Mucosa of descending colon (tissue), 3 donors: ENCODE results near the gene FTCD. TPM values are rescaled to one million over a fixed set of nuclear protein-coding genes. Genes with fewer than 3 reads are reported as not detected.

Experiments
- ATAC-seq: fragments of 200-7000 bp; cut with Tn5 transposase; one replicate; pipeline ENCODE4 v1.9.1; 2020; ENCODE audit warnings: mild to moderate bottlenecking, moderate library complexity
- DNase-seq, 3 donors: peaks; one replicate each; pipeline ENCODE4 v3.0.0-alpha.2; 2020
- H3K36me3 ChIP-seq: fragments of 200-600 bp; one replicate; pipeline ENCODE4 v1.8.0; 2021; ENCODE audit warnings: low read depth, mild to moderate bottlenecking
- H3K4me1 ChIP-seq: fragments of 200-600 bp; one replicate; pipeline ENCODE4 v1.8.0; 2021; ENCODE audit warnings: low read depth, mild to moderate bottlenecking
- H3K4me3 ChIP-seq: fragments of 200-600 bp; one replicate; pipeline ENCODE4 v1.8.0; 2021; ENCODE audit warnings: mild to moderate bottlenecking
- H3K9me3 ChIP-seq: fragments of 200-600 bp; one replicate; pipeline ENCODE4 v1.8.0; 2021; ENCODE audit warnings: mild to moderate bottlenecking
- intact Hi-C, 2 donors: fragments of 100-400 bp; cut with DNase I in 1 of 2; cut with micrococcal nuclease in 1 of 2; formaldehyde crosslinking; loops; one replicate each; pipeline versions ENCODE4 v1.11.0 to v1.11.1; 2022; cut with DNase I, micrococcal nuclease
- total RNA-seq, 3 donors: library from RNA; stranded (reverse); fragmentation: NEBNext Ultra II Directional in 2 of 3; extraction: Animal tissue kit (Norgen Biotek cat#: 25700) in 2 of 3; gene quantifications; one replicate each; pipeline versions ENCODE4 v1.2.1 to v1.2.4, GENCODE V29; 2021 to 2023
- TF ChIP-seq, protein P1 (sequence below): fragments of 200-600 bp; IDR thresholded peaks from one replicate; pipeline ENCODE4 v1.8.0; 2022; ENCODE audit warnings: antibody characterized with exemption, mild to moderate bottlenecking
- donor health status: DM: no; HTN: no; CAD: no; lungs with moderate emphysema.
- donor health status: DM: no; HTN: no; CAD: no.
- donor health status: DM: no; HTN: yes; CAD: no.

Gene FTCD
- total RNA-seq, 3 donors from 2014 or later: 0.36 to 2.1 TPM; not detected in 1

GRCh38 chr21:46095814-46096595 lies 59.4 kb downstream of the FTCD start:
- DNase-seq: peak in 2 of 3 donors; percentile 16 to 27
- intact Hi-C loops: no loop called here

GRCh38 chr21:46095083-46095719 lies 60.2 kb downstream of the FTCD start:
- DNase-seq (peak in 2 of 3 donors; percentile 14 to 18), ATAC-seq (no peak)
- Histone ChIP-seq H3K4me1 (no peaks in the 10 kb centered on the region), H3K4me3 (no peak overlapping the region), H3K9me3 (no peaks in the 10 kb centered on the region), H3K36me3 (no peaks in the 10 kb centered on the region)
- intact Hi-C loops: no loop called here
- TF ChIP-seq, protein P1, sequence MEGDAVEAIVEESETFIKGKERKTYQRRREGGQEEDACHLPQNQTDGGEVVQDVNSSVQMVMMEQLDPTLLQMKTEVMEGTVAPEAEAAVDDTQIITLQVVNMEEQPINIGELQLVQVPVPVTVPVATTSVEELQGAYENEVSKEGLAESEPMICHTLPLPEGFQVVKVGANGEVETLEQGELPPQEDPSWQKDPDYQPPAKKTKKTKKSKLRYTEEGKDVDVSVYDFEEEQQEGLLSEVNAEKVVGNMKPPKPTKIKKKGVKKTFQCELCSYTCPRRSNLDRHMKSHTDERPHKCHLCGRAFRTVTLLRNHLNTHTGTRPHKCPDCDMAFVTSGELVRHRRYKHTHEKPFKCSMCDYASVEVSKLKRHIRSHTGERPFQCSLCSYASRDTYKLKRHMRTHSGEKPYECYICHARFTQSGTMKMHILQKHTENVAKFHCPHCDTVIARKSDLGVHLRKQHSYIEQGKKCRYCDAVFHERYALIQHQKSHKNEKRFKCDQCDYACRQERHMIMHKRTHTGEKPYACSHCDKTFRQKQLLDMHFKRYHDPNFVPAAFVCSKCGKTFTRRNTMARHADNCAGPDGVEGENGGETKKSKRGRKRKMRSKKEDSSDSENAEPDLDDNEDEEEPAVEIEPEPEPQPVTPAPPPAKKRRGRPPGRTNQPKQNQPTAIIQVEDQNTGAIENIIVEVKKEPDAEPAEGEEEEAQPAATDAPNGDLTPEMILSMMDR: no peak

More at GRCh38 chr21:46095814-46096595, 59.4 kb downstream of the FTCD start:
- Histone ChIP-seq H3K4me1 (no peaks in the 10 kb centered on the region), H3K9me3 (no peaks in the 10 kb centered on the region), H3K4me3 (no peak overlapping the region), H3K36me3 (no peaks in the 10 kb centered on the region)
- ATAC-seq: no peak
- TF ChIP-seq, protein P1: no peak

DNA sequence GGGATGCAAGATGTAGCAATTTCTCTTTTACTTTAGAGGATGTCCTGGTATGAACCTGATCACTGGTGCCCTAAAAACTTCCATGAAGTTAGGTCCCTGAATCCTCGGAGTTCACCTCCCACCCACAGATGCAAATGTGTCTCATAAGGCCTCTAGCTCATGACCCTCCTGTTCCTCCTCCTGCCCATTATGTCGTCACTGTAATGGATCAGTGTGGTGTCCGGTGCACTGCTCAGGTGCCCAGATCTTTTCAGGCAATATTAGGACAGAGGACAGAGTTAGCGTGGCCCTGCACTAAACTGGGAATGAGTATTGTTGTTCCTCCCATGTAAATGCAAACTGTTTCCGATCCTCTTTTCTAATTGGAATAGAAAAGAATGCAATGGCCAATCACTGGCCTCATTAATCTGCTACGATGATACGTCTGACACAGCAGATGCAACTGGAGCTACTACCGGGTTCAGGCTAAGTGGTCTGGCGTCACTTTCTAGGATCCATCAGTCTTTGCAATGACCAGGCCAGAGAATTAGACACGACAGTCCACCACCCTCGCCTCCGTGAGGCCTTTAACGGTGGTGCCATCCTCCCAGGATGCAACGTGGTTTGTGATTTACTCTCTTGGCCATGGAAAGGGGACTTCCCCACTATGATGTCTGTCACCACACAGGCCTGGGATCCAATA lies 60.8 kb downstream of the FTCD start:
- H3K36me3 ChIP-seq: no peaks in the 10 kb centered on the region
- H3K4me1 ChIP-seq: no peaks in the 10 kb centered on the region
- H3K4me3 ChIP-seq: no peak overlapping the region
- DNase-seq: no peak
- ATAC-seq: no peak
- no peaks in the 10 kb centered on the region for H3K9me3 ChIP-seq
- TF ChIP-seq, protein P1: no peak
- intact Hi-C loops: no loop called here

- TF ChIP-seq, protein P1: no peak
- intact Hi-C loops: no loop called here
- no peak for ATAC-seq
- Histone ChIP-seq H3K36me3 (no peaks in the 10 kb centered on the region), H3K9me3 (no peaks in the 10 kb centered on the region), H3K4me1 (no peaks in the 10 kb centered on the region), H3K4me3 (no peak overlapping the region)
- peak in 1 of 3 donors; percentile 50 for DNase-seq
These were observed 61.5 kb downstream of the FTCD start for GRCh38 chr21:46093668-46094400.
